HG03039 (cell line): Measurements from ENCODE around the gene EPG5.
"Not testable (repeated sequence)": the region's sequence is repeated elsewhere in the genome, so short reads cannot be mapped to it uniquely, and the experiment has no call there.

Source experiments
- ATAC-seq: cut with Tn5 transposase; IDR thresholded peaks from one replicate; pipeline ENCODE4 v1.9.1; 2021; ENCODE audit warnings: mild to moderate bottlenecking, moderate library complexity; ENCODE audit not compliant: unreplicated experiment

Gene EPG5

GRCh38 chr18:45967007-45967706 is at the start of gene EPG5:
EPG5 (minus strand) TSS chr18:45967329; CDS start chr18:45967239, 90 bp downstream.
- ATAC-seq: peak; percentile 97

- no peak for ATAC-seq
These were observed 46.5 kb upstream of the EPG5 start for GRCh38 chr18:46013484-46014189.

GRCh38 chr18:46010676-46011075 is 43.5 kb upstream of the EPG5 start:
- ATAC-seq: no peak

- no peak for ATAC-seq
These were observed 42.9 kb upstream of the EPG5 start for GRCh38 chr18:46010050-46010449.

GRCh38 chr18:46009125-46009840 is 42.2 kb upstream of the EPG5 start:
- ATAC-seq: no peak

GRCh38 chr18:46008531-46008930 is 41.4 kb upstream of the EPG5 start:
- ATAC-seq: no peak

GRCh38 chr18:46007165-46007564 is 40.0 kb upstream of the EPG5 start:
- no peak for ATAC-seq

GRCh38 chr18:46002934-46003333 is 35.8 kb upstream of the EPG5 start:
- no peak for ATAC-seq

GRCh38 chr18:46001892-46002291 is 34.8 kb upstream of the EPG5 start:
- ATAC-seq: no peak

GRCh38 chr18:46001074-46001473 is 33.9 kb upstream of the EPG5 start:
- ATAC-seq: no peak

- no peak for ATAC-seq
These were observed 32.4 kb upstream of the EPG5 start for GRCh38 chr18:45999536-45999935.

- no peak for ATAC-seq
These were observed 31.1 kb upstream of the EPG5 start for GRCh38 chr18:45998244-45998643.

- ATAC-seq: no peak
These were observed 30.6 kb upstream of the EPG5 start for GRCh38 chr18:45997700-45998151.

GRCh38 chr18:45995461-45995860 is 28.3 kb upstream of the EPG5 start:
- ATAC-seq: no peak

- no peak for ATAC-seq
These were observed 26.3 kb upstream of the EPG5 start for GRCh38 chr18:45993438-45993837.

- not testable (repeated sequence) for ATAC-seq
These were observed 25.4 kb upstream of the EPG5 start for GRCh38 chr18:45992527-45992926.

GRCh38 chr18:45991788-45992187 is 24.7 kb upstream of the EPG5 start:
- no peak for ATAC-seq

- ATAC-seq: no peak
These were observed 17.6 kb upstream of the EPG5 start for GRCh38 chr18:45984546-45985235.

- ATAC-seq: no peak
These were observed 14.7 kb upstream of the EPG5 start for GRCh38 chr18:45981821-45982220.

GRCh38 chr18:45980229-45980628 is 13.1 kb upstream of the EPG5 start:
- no peak for ATAC-seq

- no peak for ATAC-seq
These were observed 11.0 kb upstream of the EPG5 start for GRCh38 chr18:45978084-45978483.
